Measurements from ENCODE around the gene TTC23L.
"Not testable (repeated sequence)": the region's sequence is repeated elsewhere in the genome, so short reads cannot be mapped to it uniquely, and the experiment has no call there.

Gene TTC23L

GRCh38 chr5:34881246-34881645 is 42.3 kb downstream of the TTC23L start:
- no peak for DNase-seq

GRCh38 chr5:34886392-34887119 is 47.6 kb downstream of the TTC23L start:
- DNase-seq, result no peak

DNA sequence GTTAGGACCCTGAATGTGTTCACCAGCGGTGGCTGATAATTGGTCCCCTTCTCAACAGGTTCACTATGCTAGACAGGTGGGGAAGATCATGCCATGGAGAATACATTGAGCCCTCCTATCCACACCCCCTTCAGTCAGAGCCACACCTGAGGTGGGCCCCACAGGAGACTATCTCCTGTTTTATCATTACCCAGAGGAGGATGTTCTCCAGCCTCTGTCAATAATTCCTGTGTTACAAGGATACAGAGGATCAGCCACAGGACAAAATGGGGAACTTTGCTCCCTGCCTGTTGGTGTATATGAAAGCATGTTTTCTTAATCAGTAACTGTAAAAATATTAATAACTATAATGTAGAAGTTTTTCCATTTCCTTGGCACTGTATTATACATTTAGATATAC is 50.4 kb downstream of the TTC23L start:
- DNase-seq, result no peak

DNA sequence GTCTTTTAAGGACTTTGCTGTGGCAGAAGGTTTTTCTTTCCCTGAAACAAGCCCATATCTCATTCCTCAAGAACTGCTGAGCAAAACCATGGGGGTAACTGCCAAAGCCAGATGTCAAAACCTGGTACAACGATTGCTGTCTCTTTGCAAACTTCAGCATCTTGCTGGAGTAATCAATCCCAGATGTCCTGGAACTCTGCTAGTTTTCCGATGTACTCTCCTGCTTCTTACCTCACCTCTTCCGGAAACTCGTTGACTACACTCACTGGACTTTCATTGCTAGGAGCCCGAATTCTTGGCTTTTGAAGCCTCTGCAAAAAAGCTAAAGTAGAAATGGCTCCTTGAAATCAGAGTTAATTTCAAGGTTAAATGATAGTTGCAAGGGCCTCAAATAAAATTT is 53.0 kb downstream of the TTC23L start:
- no peak for DNase-seq

DNA sequence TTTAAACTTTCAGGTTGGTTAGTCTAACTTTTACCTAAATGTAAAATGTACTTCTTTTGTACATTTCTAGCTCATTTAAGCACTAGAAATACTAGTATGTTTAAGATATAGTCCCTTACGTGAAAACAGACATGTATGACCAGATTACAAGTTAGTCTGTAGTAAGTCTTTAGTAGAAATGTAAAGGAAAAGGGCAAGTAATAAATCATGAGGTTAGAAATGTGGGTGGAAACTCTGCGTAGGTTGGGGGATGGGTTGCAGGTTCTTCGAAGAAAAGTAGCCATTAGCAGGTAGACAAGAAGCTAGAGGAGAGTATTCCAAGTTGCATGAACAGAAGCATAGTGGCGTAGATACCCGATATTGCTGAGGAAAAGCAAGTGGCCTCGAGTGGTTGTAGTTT is 53.5 kb downstream of the TTC23L start:
- DNase-seq, result no peak

DNA sequence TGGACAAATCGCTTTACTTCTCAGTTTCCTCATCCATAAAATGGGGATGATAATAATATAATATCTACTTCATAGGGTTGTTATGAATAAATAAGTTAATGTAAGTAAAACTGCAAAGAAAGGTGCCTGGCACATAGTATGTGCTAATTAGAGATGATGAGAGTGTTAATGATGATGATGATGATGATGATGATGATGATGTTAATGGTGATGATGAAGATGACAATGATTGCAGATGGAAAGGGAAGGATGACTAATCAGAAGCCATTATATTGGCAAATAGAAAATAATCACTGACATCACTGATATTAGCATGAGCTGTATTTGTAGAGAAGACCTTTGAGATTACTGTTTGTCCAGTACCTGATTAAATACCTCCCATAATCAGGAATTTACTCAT is 55.8 kb downstream of the TTC23L start:
- no peak for DNase-seq

- no peak for DNase-seq
Observed at GRCh38 chr5:34895641-34896419, 56.9 kb downstream of the TTC23L start.

DNA sequence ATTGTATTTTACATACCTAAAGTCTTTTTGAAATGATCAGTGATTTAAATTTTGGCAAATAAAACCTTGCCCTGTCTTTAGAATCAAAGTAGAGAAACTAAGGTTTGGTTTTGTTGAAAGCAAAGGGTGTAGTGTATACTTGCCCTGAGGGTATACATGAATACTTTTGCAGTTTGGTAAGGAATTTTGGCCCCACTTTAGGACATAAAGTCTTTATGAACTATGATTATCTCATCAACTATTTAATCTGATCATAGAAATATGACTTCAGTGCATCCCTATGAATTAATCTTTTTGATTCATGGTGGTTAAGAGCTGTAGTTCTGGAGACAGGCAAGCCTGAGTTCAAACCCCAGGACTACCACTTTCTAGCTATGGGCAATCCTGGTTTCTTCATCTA is 58.7 kb downstream of the TTC23L start:
- no peak for DNase-seq

GRCh38 chr5:34898258-34898895 is 59.4 kb downstream of the TTC23L start:
- DNase-seq, result peak; percentile 62

DNA sequence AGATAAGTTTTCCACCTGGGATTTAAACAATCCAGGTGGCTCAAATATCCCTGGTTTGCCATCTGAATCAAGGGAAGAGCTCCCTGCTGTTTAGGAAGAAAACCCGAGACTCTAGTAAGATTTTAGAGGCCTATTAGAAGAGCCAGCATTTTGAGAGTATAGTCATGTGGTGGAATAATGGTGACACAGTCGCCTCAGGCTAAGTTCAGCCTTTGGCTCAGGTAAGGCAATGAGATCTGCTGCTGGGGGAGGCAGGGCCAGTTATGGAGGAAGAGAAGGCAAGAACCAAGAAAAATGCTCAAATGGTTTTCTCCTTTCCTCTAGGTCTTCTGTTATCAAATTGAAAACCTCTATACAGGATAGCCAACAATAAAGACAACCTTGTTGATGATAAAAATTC is 60.1 kb downstream of the TTC23L start:
- no peak for DNase-seq

DNA sequence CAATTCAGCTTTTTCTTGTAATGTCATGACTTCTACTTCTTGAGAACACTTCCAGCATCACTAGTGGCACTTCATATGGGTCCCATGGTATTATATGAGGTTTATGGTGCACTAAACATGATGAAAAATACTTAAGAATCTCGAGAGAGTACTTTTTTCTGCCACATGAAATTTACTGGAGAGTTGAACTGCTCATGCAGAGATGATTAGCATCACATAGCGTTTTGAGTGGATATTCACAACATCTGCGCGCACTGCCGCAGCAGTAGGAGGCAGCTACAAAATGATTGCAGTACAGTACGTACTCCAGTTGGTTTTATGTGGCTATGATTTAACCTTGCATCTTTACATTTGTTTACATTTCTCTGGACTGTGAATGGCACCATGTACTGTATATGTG is 61.7 kb downstream of the TTC23L start:
- no peak for DNase-seq

DNA sequence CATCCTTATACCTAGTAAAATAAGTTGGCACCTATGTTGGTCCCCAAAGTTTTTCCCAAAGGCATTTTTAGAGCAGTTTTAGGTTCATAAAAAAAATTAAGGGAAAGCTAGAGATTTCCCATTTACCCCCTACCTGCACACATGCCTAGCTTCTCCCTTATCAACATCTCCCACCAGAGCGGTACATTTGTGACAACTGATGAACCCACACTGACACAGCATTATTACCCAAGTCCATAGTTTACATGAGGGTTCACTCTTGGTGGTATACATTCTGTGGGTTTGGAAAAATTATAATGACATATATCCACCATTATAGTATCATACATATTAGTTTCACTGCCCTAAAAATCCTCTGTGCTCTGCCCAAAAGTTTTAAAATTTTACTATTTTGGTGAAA is 64.3 kb downstream of the TTC23L start:
- DNase-seq, result no peak

- DNase-seq, result no peak
Observed at GRCh38 chr5:34905564-34905963, 66.6 kb downstream of the TTC23L start.

- DNase-seq, result no peak
Observed at GRCh38 chr5:34913072-34913471, 74.1 kb downstream of the TTC23L start.

- no peak for DNase-seq
Observed at GRCh38 chr5:34914671-34915138, 75.7 kb downstream of the TTC23L start.

DNA sequence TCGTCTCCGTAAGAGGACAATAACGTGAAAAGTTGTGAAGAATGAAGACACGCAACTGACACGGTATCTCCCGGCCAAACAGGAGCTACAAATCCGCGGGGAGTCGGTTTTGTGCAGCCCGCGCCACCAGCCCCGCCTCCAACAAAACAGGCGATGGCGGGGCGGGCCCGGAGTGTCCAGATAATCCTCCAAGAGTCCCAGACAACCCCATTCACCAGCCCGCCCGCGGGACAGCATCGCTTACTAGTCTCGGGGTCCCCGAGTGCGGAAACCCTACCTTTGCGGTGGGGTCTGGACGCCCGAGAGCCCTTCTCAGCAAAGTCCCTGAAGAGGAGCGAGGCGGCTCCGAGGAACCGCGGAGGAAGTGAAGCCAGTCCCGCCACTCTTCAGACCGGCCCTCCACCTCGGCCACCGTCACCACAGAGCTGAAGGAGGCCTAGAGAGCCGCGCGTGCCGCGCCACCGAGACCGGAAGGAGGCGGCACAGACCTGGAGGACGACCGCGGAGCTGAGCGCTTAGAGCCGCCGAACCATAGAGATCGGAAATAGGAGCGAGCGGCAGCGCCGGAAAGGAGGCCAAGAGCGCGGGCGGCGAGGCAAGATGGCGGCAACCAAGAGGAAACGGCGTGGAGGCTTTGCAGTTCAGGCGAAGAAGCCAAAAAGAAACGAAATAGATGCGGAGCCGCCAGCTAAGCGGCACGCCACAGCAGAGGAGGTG is 76.3 kb downstream of the TTC23L start, which contains the start of the genes BRIX1 and RAD1:
Gene BRIX1, plus strand, starts transcription at position 573 of the 717 bp plus-strand sequence. Its CDS starts 28 bp downstream, at position 601.
Gene RAD1, minus strand, starts transcription at position 366 of the 717 bp plus-strand sequence. CDS start 612 bp downstream, outside the sequence.
- peak; percentile 97 for DNase-seq

DNA sequence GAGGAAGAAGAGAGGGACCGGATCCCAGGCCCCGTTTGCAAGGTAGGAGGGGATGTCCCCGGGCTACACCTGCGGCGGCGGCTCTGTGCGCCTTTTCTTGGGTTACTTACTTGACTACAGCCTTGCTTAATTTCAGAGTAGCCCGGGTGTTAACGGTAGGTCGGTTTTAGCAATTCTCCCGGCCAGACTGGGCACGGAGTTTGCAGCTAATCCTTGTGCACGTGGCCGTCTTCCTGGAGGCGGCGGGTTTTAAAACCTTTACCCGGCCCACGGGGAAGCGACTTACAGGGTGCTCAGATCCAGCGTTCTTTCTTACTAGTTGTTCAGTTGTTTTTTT is 76.9 kb downstream of the TTC23L start:
- DNase-seq, result no peak

- no peak for DNase-seq
Observed at GRCh38 chr5:34916518-34916917, 77.6 kb downstream of the TTC23L start.

DNA sequence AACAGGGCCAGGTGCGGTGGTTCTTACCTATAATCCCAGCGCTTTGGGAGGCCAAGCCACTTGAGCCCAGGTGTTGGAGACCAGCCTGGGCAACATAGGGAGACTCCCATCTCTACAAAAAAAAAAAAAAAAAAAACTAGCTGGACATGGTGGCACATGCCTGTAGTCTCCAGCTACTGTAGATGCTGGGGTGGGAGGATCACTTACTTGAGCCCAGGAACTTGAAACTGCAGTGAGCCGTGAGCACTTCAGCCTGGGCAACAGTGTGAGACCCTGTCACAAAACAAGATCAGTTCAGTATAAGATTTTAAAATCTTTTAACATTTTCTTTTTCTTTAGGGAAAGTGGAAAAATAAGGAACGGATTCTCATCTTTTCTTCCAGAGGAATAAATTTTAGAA is 79.1 kb downstream of the TTC23L start:
- no peak for DNase-seq

- DNase-seq, result no peak
Observed at GRCh38 chr5:34919077-34919476, 80.1 kb downstream of the TTC23L start.

GRCh38 chr5:34923256-34923655 is 84.3 kb downstream of the TTC23L start:
- not testable (repeated sequence) for DNase-seq

GRCh38 chr5:34923694-34924461 is 84.9 kb downstream of the TTC23L start:
- DNase-seq, result no peak

Measured in NCI-H2081 treated with DMSO at 0.1 percent for 48 hours (cell line).